H9 (cell line): Measurements from ENCODE around the gene EQTN. TPM values are rescaled to one million over a fixed set of nuclear protein-coding genes. Genes with fewer than 3 reads are reported as not detected.

ENCODE experiments used
- DNase-seq: peaks from one replicate; pipeline ENCODE4 v3.0.0-alpha.2; 2017
- H2AFZ ChIP-seq: one replicate; pipeline ENCODE4 v1.6.1; 2013; ENCODE audit warnings: mild to moderate bottlenecking, low read length, control low read depth, moderate library complexity
- H2AK5ac ChIP-seq: 2 replicates; pipeline ENCODE4 v1.6.1; 2013; ENCODE audit warnings: low read length, control low read depth, mixed read lengths; ENCODE audit not compliant: insufficient read length
- H2BK120ac ChIP-seq: one replicate; pipeline ENCODE4 v1.6.1; 2013; ENCODE audit warnings: low read depth, mild to moderate bottlenecking, low read length, control low read depth, inconsistent platforms; ENCODE audit not compliant: poor library complexity, severe bottlenecking
- H2BK12ac ChIP-seq: 2 replicates; pipeline ENCODE4 v1.6.1; 2013; ENCODE audit warnings: low read length, control low read depth, mixed read lengths, low read depth; ENCODE audit not compliant: insufficient read length
- H2BK15ac ChIP-seq: 2 replicates; pipeline ENCODE4 v1.6.1; 2013; ENCODE audit warnings: low read depth, low read length, control low read depth
- H2BK20ac ChIP-seq: one replicate; pipeline ENCODE4 v1.6.1; 2013; ENCODE audit warnings: low read depth, mild to moderate bottlenecking, low read length, control low read depth, inconsistent platforms; ENCODE audit not compliant: poor library complexity, severe bottlenecking
- H2BK5ac ChIP-seq: 2 replicates; pipeline ENCODE4 v1.6.1; 2013; ENCODE audit warnings: low read length, control low read depth, mixed read lengths; ENCODE audit not compliant: insufficient read length
- H3K14ac ChIP-seq: 2 replicates; pipeline ENCODE4 v1.6.1; 2013; ENCODE audit warnings: low read length, control low read depth; ENCODE audit not compliant: insufficient read depth
- H3K18ac ChIP-seq: 2 replicates; pipeline ENCODE4 v1.6.1; 2013; ENCODE audit warnings: low read depth, mild to moderate bottlenecking, mixed read lengths, low read length, control low read depth; ENCODE audit not compliant: insufficient read length
- H3K23ac ChIP-seq: 2 replicates; pipeline ENCODE4 v1.6.1; 2013; ENCODE audit warnings: low read length, control low read depth, mixed read lengths, low read depth; ENCODE audit not compliant: insufficient read length
- H3K23me2 ChIP-seq: 2 replicates; pipeline ENCODE4 v1.6.1; 2013; ENCODE audit warnings: low read depth, mild to moderate bottlenecking, mixed read lengths, low read length, control low read depth; ENCODE audit not compliant: insufficient read length, poor library complexity, severe bottlenecking
- H3K27ac ChIP-seq: 2 replicates; pipeline ENCODE4 v1.5.1; 2013; ENCODE audit warnings: low read length, control low read depth, mixed read lengths, low read depth; ENCODE audit not compliant: insufficient read length
- H3K27me3 ChIP-seq: 2 replicates; pipeline ENCODE4 v1.6.1; 2013; ENCODE audit warnings: low read length, control low read depth, inconsistent platforms; ENCODE audit not compliant: insufficient read depth
- H3K4ac ChIP-seq: 2 replicates; pipeline ENCODE4 v1.6.1; 2013; ENCODE audit warnings: low read depth, mild to moderate bottlenecking, control low read depth, inconsistent platforms, low read length, moderate library complexity
- H3K4me1 ChIP-seq: 2 replicates; pipeline ENCODE4 v1.6.1; 2013; ENCODE audit warnings: low read length, control low read depth, inconsistent platforms; ENCODE audit not compliant: insufficient read depth
- H3K4me2 ChIP-seq: 2 replicates; pipeline ENCODE4 v1.6.1; 2013; ENCODE audit warnings: low read length, control low read depth, mixed read lengths; ENCODE audit not compliant: insufficient read length, insufficient read depth
- H3K56ac ChIP-seq: 2 replicates; pipeline ENCODE4 v1.6.1; 2013; ENCODE audit warnings: low read depth, mild to moderate bottlenecking, mixed read lengths, low read length, control low read depth; ENCODE audit not compliant: insufficient read length
- H3K79me1 ChIP-seq: 2 replicates; pipeline ENCODE4 v1.6.1; 2013; ENCODE audit warnings: low read depth, mild to moderate bottlenecking, moderate library complexity, low read length, control low read depth, inconsistent platforms; ENCODE audit not compliant: insufficient read depth, poor library complexity, severe bottlenecking
- H3K79me2 ChIP-seq: 2 replicates; pipeline ENCODE4 v1.6.1; 2013; ENCODE audit warnings: low read length, control low read depth, inconsistent platforms; ENCODE audit not compliant: insufficient read depth
- H3K9ac ChIP-seq: 2 replicates; pipeline ENCODE4 v1.6.1; 2013; ENCODE audit warnings: low read length, control low read depth, mixed read lengths; ENCODE audit not compliant: insufficient read length; ENCODE audit errors: extremely low read depth
- H3K9me3 ChIP-seq: one replicate; pipeline ENCODE4 v1.6.1; 2013; ENCODE audit warnings: low read depth, low read length, inconsistent platforms; ENCODE audit not compliant: control insufficient read depth
- H3T11ph ChIP-seq: one replicate; pipeline ENCODE4 v1.6.1; 2013; ENCODE audit warnings: mild to moderate bottlenecking, low read length, control low read depth, inconsistent platforms
- H4K20me1 ChIP-seq: one replicate; pipeline ENCODE4 v1.6.1; 2013; ENCODE audit not compliant: control insufficient read depth, insufficient read length, insufficient read depth
- H4K5ac ChIP-seq: 2 replicates; pipeline ENCODE4 v1.6.1; 2013; ENCODE audit warnings: low read depth, mild to moderate bottlenecking, mixed read lengths, low read length, control low read depth; ENCODE audit not compliant: insufficient read length
- H4K8ac ChIP-seq: replicated peaks from 2 replicates; pipeline ENCODE4 v1.6.1; 2013; ENCODE audit warnings: low read length, control low read depth, mixed read lengths, low read depth; ENCODE audit not compliant: insufficient read length
- H4K91ac ChIP-seq: 2 replicates; pipeline ENCODE4 v1.6.1; 2013; ENCODE audit warnings: low read depth, mild to moderate bottlenecking, moderate library complexity, mixed read lengths, low read length, control low read depth; ENCODE audit not compliant: insufficient read length
- H3K27ac Mint-ChIP-seq, 3 experiments: 2 replicates in 2 of 3; 3 replicates in 1 of 3; pipeline ENCODE4 v1.8.0; 2020 to 2021; ENCODE audit warnings: mixed read lengths in 3 of 3, mild to moderate bottlenecking in 1 of 3, moderate library complexity in 1 of 3
- H3K27me3 Mint-ChIP-seq: 2 replicates; pipeline ENCODE4 v1.8.0; 2021; ENCODE audit warnings: low read depth, mild to moderate bottlenecking, moderate library complexity, mixed read lengths
- H3K36me3 Mint-ChIP-seq, 3 experiments: 2 replicates in 2 of 3; 3 replicates in 1 of 3; pipeline ENCODE4 v1.8.0; 2020 to 2021; ENCODE audit warnings: low read depth in 3 of 3, mixed read lengths in 3 of 3; ENCODE audit not compliant: insufficient read depth in 1 of 3
- H3K4me1 Mint-ChIP-seq, 2 experiments: 2 replicates each; pipeline ENCODE4 v1.8.0; 2020; ENCODE audit warnings: mixed read lengths in 2 of 2
- H3K4me3 Mint-ChIP-seq, 2 experiments: 2 replicates in 1 of 2; 3 replicates in 1 of 2; pipeline ENCODE4 v1.8.0; 2020 to 2021; ENCODE audit warnings: mild to moderate bottlenecking in 2 of 2, mixed read lengths in 2 of 2, moderate library complexity in 1 of 2
- H3K9me3 Mint-ChIP-seq, 2 experiments: 2 replicates in 1 of 2; 3 replicates in 1 of 2; pipeline ENCODE4 v1.8.0; 2020; ENCODE audit warnings: mild to moderate bottlenecking in 2 of 2, mixed read lengths in 2 of 2, moderate library complexity in 1 of 2
- WGBS: extraction: QIAGEN DNeasy Blood & Tissue Kit; methylation state at CpG from one replicate; pipeline ENCODE4 v1.1.7; 2013; ENCODE audit warnings: missing lambda C conversion rate, low lambda C conversion rate, mixed read lengths; ENCODE audit not compliant: insufficient read length; ENCODE audit errors: extremely low coverage; 5-methylcytosine and 5-hydroxymethylcytosine counted together
- total RNA-seq: library from RNA; stranded (reverse); gene quantifications from 2 replicates; pipeline ENCODE4 v1.2.1, GENCODE V29; 2021
- TF ChIP-seq, protein P1 (sequence below): fragments of 200-600 bp; sonication (generic); conservative IDR thresholded peaks from 3 replicates; pipeline ENCODE4 v1.8.0; 2021; ENCODE audit warnings: antibody characterized with exemption, mild to moderate bottlenecking

Gene EQTN
- total RNA-seq, 1 experiment from 2014 or later = not detected

DNA sequence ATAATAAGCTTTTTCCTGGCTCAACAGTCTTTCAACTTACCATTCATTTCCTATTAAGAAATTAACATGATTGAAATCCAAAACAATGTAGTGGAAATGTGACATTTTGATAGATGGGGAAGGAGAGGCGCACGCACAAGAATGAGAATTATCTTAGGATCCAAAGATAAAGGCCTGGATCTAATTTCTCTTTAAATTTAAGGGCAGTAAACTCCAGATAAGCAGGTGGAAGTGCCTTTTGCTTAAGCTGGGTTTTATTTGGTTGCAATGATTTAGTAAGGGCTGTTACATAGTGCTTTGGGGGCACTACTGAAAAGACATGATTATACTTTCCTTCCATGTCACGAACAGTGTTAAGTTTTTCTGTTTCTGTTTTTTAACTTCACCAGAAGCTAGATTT lies 17.3 kb downstream of the EQTN start:
- H3K4me1 Mint-ChIP-seq = peaks cover 11 to 20% of the 10 kb centered on the region in 2 experiments
- Histone ChIP-seq H2AK5ac (no peak overlapping the region), H3K27me3 (no peaks in the 10 kb centered on the region), H3K18ac (no peak overlapping the region), H3K79me1 (no peaks in the 10 kb centered on the region), H2BK15ac (no peak overlapping the region), H3K9me3 (no peaks in the 10 kb centered on the region), H2AFZ (no peak overlapping the region), H3K79me2 (no peaks in the 10 kb centered on the region), H2BK12ac (no peak overlapping the region), H2BK5ac (no peak overlapping the region), H3K4me2 (no peak overlapping the region), H2BK120ac (no peak overlapping the region), H3K23ac (no peak overlapping the region), H4K5ac (no peak overlapping the region), H3K14ac (no peak overlapping the region), H2BK20ac (no peak overlapping the region), H4K20me1 (no peaks in the 10 kb centered on the region), H3K9ac (no peak overlapping the region), H3K4me1 (peaks cover 3% of the 10 kb centered on the region; the same call in 1 of the 2 replicates), H3K27ac (no peak overlapping the region), H3K56ac (no peak overlapping the region), H4K91ac (no peak overlapping the region), H3T11ph (no peak overlapping the region), H4K8ac (no peak overlapping the region), H3K4ac (no peak overlapping the region), H3K23me2 (no peaks in the 10 kb centered on the region)
- H3K4me3 Mint-ChIP-seq = no peak overlapping the region
- no peaks in the 10 kb centered on the region for H3K9me3 Mint-ChIP-seq
- no CpG with 5 or more reads among the region's 3 CpGs for WGBS
- H3K36me3 Mint-ChIP-seq = no peaks in the 10 kb centered on the region
- DNase-seq = no peak
- TF ChIP-seq, protein P1, sequence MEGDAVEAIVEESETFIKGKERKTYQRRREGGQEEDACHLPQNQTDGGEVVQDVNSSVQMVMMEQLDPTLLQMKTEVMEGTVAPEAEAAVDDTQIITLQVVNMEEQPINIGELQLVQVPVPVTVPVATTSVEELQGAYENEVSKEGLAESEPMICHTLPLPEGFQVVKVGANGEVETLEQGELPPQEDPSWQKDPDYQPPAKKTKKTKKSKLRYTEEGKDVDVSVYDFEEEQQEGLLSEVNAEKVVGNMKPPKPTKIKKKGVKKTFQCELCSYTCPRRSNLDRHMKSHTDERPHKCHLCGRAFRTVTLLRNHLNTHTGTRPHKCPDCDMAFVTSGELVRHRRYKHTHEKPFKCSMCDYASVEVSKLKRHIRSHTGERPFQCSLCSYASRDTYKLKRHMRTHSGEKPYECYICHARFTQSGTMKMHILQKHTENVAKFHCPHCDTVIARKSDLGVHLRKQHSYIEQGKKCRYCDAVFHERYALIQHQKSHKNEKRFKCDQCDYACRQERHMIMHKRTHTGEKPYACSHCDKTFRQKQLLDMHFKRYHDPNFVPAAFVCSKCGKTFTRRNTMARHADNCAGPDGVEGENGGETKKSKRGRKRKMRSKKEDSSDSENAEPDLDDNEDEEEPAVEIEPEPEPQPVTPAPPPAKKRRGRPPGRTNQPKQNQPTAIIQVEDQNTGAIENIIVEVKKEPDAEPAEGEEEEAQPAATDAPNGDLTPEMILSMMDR = no peak
- no peaks in the 10 kb centered on the region for H3K27me3 Mint-ChIP-seq
- no peak overlapping the region for H3K27ac Mint-ChIP-seq
